ENCODE measurements around the gene SLC7A8. TPM values are rescaled to one million over a fixed set of nuclear protein-coding genes. Genes with fewer than 3 reads are reported as not detected.
"Not testable (repeated sequence)": the region's sequence is repeated elsewhere in the genome, so short reads cannot be mapped to it uniquely, and the experiment has no call there.

SLC7A8 gene
- total RNA-seq, 1 donor from 2014 or later: not detected

DNA sequence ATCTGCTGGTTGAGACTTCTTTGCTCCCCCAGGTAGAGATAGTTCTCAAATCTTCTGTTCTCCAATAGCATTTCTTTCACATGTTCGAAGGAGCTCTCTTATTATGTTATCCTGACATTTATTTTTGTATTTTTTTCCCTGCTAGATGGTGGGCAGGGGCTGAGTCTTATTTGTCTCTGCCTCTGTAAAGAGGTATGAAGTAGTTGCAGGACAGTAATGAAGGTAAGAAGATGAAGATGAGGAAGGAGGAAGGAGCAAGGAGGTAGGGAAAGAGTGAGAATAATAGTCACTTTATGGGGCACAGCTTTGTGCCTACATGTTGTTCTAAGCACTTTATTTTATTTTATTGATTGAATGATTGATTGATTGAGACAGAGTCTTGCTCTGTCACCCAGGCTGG lies 73.7 kb downstream of the SLC7A8 start:
- Mint-ChIP-seq H3K36me3 (ENCODE audit: low read depth) (no peaks in the 10 kb centered on the region), H3K4me1 (ENCODE audit: low read depth) (peaks cover 6% of the 10 kb centered on the region), H3K27ac (no peak overlapping the region), H3K27me3 (ENCODE audit: insufficient read depth) (peaks cover 7% of the 10 kb centered on the region), H3K9me3 (no peaks in the 10 kb centered on the region), H3K4me3 (no peak overlapping the region)
- no peak for DNase-seq (ENCODE audit: low spot score)
- intact Hi-C loops (cut with micrococcal nuclease): loop anchor here (1.0 kb wide), 1 partner anchor 32 kb away; no protein-coding TSS in a partner anchor

DNA sequence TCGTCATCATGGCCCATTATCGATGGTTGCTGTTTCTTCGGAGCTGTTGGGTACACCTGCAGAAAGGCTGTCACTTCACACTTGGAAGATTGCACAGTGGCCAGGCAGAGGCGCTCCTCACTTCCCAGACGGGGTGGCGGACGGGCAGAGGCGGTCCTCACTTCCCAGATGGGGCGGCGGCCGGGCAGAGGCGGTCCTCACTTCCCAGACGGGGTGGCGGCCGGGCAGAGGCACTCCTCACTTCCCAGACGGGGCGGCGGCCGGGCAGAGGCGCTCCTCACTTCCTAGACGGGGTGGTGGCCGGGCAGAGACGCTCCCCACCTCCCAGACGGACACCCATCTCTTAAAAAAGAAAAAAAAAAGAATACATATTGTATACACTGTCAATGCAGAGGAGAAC lies 75.3 kb downstream of the SLC7A8 start:
- H3K9me3 Mint-ChIP-seq; DNase-seq (ENCODE audit: low spot score); H3K27ac Mint-ChIP-seq; H3K36me3 Mint-ChIP-seq (ENCODE audit: low read depth); H3K4me1 Mint-ChIP-seq (ENCODE audit: low read depth); H3K4me3 Mint-ChIP-seq; intact Hi-C loops (cut with micrococcal nuclease): not testable (repeated sequence)
- peaks cover 13% of the 10 kb centered on the region for H3K27me3 Mint-ChIP-seq (ENCODE audit: insufficient read depth)

DNA sequence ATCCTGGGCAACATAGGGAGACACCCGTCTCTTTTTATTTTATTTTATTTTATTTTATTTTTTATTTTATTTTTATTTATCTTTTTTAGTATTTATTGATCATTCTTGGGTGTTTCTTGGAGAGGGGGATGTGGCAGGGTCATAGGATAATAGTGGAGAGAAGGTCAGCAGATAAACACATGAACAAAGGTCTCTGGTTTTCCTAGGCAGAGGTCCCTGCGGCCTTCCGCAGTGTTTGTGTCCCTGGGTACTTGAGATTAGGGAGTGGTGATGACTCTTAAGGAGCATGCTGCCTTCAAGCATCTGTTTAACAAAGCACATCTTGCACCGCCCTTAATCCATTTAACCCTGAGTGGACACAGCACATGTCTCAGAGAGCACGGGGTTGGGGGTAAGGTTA lies 75.8 kb downstream of the SLC7A8 start:
- peaks cover 17% of the 10 kb centered on the region for H3K27me3 Mint-ChIP-seq (ENCODE audit: insufficient read depth)
- intact Hi-C loops (cut with micrococcal nuclease); DNase-seq (ENCODE audit: low spot score); H3K4me3 Mint-ChIP-seq; H3K9me3 Mint-ChIP-seq; H3K27ac Mint-ChIP-seq; H3K4me1 Mint-ChIP-seq (ENCODE audit: low read depth); H3K36me3 Mint-ChIP-seq (ENCODE audit: low read depth): not testable (repeated sequence)

DNA sequence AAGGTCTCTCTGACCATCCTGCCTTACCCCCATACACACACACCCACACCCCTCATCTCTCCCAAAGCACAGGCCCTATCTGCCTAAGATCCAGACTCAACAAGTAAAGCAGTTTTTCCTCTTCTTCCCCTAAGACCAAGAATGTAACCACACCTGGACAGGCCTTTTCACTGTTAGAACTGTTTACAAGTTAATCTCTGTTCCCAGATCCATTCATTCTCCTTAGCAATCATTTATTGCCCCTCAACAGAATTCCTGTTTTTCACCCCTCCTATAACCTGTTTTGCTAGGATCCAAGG lies 76.8 kb downstream of the SLC7A8 start:
- Mint-ChIP-seq H3K4me1 (ENCODE audit: low read depth) (no peaks in the 10 kb centered on the region), H3K36me3 (ENCODE audit: low read depth) (no peaks in the 10 kb centered on the region), H3K4me3 (no peak overlapping the region), H3K27me3 (ENCODE audit: insufficient read depth) (peaks cover 17% of the 10 kb centered on the region), H3K27ac (no peak overlapping the region), H3K9me3 (no peaks in the 10 kb centered on the region)
- intact Hi-C loops (cut with micrococcal nuclease): no loop called here
- DNase-seq (ENCODE audit: low spot score): no peak

DNA sequence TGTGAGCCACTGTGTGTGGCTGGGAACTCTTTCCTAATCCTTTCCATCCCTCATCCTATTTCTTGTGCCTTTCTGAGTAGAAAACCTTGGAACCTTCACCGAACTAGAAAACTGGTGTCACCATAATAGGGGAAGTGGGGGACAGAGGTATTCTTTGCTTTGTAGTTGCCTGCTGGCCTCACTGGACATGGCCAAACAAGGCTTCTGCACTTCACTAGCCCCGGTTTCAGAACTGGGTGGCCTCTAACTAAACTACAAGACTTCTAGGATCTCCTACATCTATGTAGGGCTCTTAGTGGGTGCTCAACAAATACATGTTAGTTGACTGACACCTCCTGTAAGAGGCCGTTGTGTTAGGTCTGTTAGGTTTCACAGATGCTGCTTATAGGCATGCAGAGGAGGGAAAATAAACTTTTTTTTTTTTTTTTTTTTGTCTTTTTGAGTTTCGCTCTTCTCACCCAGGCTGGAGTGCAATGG lies 78.1 kb downstream of the SLC7A8 start:
- intact Hi-C loops (cut with micrococcal nuclease): no loop called here
- Mint-ChIP-seq H3K4me1 (ENCODE audit: low read depth) (no peaks in the 10 kb centered on the region), H3K36me3 (ENCODE audit: low read depth) (no peaks in the 10 kb centered on the region), H3K9me3 (no peaks in the 10 kb centered on the region), H3K27ac (no peak overlapping the region), H3K4me3 (no peak overlapping the region), H3K27me3 (ENCODE audit: insufficient read depth) (peaks cover 17% of the 10 kb centered on the region)
- DNase-seq (ENCODE audit: low spot score): no peak

DNA sequence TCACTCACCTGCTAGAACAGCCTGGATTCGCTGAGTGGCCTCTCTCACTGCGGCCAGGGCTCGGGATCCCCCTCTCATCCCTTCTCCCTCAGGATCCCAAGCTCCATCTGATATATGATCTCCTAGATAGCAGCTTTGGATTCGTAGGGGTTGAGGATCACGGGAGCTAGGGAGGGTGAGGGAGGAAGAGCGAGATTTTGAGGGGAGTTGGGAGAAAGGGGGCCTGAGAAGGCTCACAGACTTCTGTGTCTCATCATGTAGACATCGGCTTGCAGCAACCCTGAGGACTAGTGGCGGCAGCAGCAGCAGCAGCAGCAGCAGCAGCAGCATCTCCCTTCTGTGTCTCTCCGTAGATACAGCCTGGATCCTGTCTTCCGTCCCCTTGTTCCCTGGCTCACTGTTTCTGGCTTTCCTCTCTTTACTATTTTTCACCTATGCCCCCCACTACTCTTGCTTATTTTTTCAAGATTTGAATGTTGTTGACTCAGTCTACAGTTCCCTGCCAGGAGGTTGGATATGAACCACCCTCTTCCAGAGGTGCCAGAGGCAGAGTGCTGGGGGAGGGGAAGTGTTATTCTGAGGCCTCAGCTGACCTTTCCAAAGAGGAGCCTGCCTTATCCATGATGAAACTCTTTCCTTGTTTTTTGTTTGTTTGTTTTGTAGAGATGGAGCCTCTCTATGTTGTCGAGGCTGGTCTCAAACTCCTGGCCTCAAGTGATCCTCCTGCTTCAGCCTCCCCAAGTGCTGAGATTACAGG lies 78.7 kb downstream of the SLC7A8 start, which contains the start of gene CIROP:
Gene CIROP (minus strand): TSS at position 399 of the 757 bp plus-strand sequence. CDS start 69 bp downstream, at position 330.
- intact Hi-C loops (cut with micrococcal nuclease): no loop called here
- Mint-ChIP-seq H3K27me3 (ENCODE audit: insufficient read depth) (peaks cover 17% of the 10 kb centered on the region), H3K27ac (no peak within 1 kb of the TSS), H3K9me3 (no peaks in the 10 kb centered on the region), H3K36me3 (ENCODE audit: low read depth) (no peaks in the 10 kb centered on the region), H3K4me1 (ENCODE audit: low read depth) (no peaks in the 10 kb centered on the region), H3K4me3 (no peak within 1 kb of the TSS)
- DNase-seq (ENCODE audit: low spot score): no peak

DNA sequence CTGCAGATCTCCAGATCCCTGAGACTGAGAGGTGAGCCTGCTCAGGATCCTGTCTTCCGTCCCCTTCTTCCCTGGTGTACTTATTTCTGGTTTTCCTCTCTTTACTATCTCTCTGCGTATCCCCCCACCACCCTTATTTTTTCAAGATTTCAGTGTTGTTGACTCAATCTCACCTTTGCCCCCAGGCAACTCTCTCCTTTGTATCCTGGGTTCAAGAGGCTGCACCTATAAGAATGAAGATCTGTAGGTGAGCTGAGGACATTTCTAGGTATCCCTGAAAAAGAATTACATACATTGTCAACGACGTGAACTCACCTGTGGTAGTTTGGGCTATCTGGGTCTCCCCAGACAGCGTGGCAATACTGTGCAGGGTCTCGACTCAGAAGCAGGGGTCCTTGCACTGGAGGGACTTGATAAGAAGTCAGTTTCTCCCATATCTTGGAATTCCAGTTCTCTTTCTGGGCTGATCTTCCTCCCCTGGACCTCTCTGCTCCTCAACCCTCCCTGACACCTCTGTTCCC lies 79.3 kb downstream of the SLC7A8 start:
- DNase-seq (ENCODE audit: low spot score): no peak
- Mint-ChIP-seq H3K9me3 (no peaks in the 10 kb centered on the region), H3K4me1 (ENCODE audit: low read depth) (no peaks in the 10 kb centered on the region), H3K27me3 (ENCODE audit: insufficient read depth) (peaks cover 15% of the 10 kb centered on the region), H3K27ac (no peak overlapping the region), H3K4me3 (no peak overlapping the region), H3K36me3 (ENCODE audit: low read depth) (peaks cover 5% of the 10 kb centered on the region)
- intact Hi-C loops (cut with micrococcal nuclease): no loop called here

DNA sequence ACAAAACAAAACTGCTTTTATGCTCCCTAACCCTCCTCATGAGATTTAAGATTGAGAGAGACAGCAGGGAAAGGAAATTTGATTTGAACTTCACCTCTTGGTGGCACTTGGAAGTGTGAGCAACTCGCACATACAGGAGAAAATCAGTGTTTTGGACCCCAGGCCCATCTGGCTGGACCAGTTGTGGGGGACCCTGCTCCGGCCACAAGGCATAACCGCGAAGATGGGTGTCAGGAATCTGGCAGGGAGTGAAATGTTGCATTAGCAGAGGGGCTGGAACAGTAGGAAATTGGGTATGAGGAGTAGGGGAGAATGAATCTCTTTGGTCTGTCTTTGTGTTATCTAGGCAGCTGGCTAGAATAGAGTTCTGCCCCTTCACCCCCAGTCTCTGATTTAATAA lies 79.9 kb downstream of the SLC7A8 start:
- Mint-ChIP-seq H3K36me3 (ENCODE audit: low read depth) (peaks cover 9% of the 10 kb centered on the region), H3K9me3 (no peaks in the 10 kb centered on the region), H3K4me1 (ENCODE audit: low read depth) (no peaks in the 10 kb centered on the region), H3K27ac (no peak overlapping the region), H3K27me3 (ENCODE audit: insufficient read depth) (peaks cover 14% of the 10 kb centered on the region), H3K4me3 (no peak overlapping the region)
- intact Hi-C loops (cut with micrococcal nuclease): no loop called here
- no peak for DNase-seq (ENCODE audit: low spot score)

DNA sequence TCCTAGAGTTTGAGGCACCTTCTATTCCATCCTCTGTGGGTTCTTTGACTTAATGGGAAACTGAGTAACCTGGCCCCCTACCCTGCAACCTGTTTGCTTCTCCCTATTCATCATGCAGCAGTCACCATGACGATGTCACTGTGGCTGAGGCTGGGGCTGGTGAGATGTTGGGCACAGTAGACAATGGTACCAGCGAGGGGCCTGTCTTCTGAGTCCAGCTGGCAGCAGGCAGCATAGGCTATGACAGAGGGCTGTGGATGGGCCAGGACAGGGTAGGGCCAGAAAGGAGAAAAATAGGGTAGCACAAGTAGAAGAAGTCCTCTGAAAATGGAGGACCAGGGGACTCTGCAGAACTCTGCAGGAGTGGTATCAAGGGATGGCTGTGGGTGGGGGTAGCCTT lies 80.7 kb downstream of the SLC7A8 start:
- Mint-ChIP-seq H3K27ac (no peak overlapping the region), H3K4me3 (no peak overlapping the region), H3K36me3 (ENCODE audit: low read depth) (peaks cover 15% of the 10 kb centered on the region), H3K27me3 (ENCODE audit: insufficient read depth) (peaks cover 14% of the 10 kb centered on the region), H3K4me1 (ENCODE audit: low read depth) (peaks cover under 1% of the 10 kb centered on the region), H3K9me3 (no peaks in the 10 kb centered on the region)
- DNase-seq (ENCODE audit: low spot score): no peak
- intact Hi-C loops (cut with micrococcal nuclease): no loop called here

DNA sequence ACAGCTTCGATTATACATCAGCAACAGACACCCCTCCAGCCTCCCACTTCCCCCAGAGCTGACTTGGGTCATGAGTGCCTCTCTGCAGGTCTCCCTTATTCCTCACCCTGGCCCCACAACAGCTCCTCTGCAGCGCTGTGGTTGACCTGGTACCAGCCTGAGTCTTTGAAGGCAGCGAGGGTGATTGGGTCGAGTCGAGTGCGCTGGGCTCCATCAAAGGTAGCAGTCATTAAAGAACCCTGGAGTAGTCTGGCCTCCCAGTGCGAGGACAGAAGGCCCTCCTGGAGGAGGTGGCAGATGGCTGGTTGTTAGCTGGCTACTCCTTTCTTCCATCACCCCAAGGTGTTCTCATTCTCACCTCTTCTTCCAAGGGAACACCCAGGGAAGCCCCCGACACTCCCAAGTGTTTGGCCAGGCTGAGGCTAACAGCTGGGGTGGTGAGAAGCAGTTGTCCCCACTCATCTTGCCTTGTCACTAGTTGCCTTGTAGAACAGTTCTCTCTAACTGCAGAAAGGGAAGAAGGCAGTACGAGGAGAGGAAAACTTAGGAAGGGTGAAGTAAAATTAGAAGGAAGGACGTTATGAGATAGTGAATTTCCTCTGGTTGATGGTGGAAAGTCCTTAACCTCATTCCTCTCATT lies 81.4 kb downstream of the SLC7A8 start:
- Mint-ChIP-seq H3K27ac (no peak overlapping the region), H3K27me3 (ENCODE audit: insufficient read depth) (peaks cover 14% of the 10 kb centered on the region), H3K9me3 (no peaks in the 10 kb centered on the region), H3K4me3 (no peak overlapping the region), H3K4me1 (ENCODE audit: low read depth) (peaks cover 7% of the 10 kb centered on the region), H3K36me3 (ENCODE audit: low read depth) (peaks cover 21% of the 10 kb centered on the region)
- no peak for DNase-seq (ENCODE audit: low spot score)
- intact Hi-C loops (cut with micrococcal nuclease): no loop called here

DNA sequence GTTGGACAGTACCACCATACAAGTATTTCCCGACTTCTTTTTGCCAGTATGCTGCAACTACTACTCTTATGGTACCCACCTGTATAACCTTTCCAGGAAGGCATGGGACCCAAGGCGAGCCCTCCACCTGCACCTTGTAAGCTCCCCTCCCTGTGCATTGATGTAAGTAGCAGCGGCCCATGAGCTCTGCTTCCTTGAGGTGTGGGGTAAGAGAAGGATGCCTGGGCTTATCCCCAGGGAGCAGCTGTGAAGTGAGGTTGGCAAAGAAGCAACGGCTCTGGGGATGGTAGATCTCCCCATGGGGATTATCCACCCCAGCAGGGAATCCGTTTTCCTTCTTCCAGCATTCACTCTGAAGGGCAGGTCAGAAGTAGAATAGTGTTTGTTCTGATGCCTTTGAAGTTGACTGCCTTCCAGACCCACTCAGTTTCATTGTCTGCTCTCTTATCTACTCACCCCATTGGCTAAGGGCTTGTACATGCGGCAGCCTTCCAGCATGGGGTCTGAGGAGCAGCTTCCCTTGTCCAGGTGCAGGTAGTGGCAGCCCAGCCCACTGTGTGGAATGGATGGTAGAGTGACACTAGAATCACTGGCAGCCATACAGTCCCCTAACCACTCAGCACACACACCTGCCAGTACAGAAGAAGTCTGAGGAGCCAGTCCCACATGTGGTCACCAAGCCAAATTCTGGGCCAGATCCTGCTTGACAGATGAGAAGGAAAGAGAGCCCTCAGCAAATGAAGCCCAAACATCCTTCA lies 82.1 kb downstream of the SLC7A8 start:
- H3K4me3 Mint-ChIP-seq: no peak overlapping the region
- intact Hi-C loops (cut with micrococcal nuclease): no loop called here
- H3K27me3 Mint-ChIP-seq (ENCODE audit: insufficient read depth): peaks cover 14% of the 10 kb centered on the region
- peaks cover 14% of the 10 kb centered on the region for H3K4me1 Mint-ChIP-seq (ENCODE audit: low read depth)
- peaks cover 24% of the 10 kb centered on the region for H3K36me3 Mint-ChIP-seq (ENCODE audit: low read depth)
- H3K9me3 Mint-ChIP-seq: no peaks in the 10 kb centered on the region
- DNase-seq (ENCODE audit: low spot score): no peak
- H3K27ac Mint-ChIP-seq: no peak overlapping the region

DNA sequence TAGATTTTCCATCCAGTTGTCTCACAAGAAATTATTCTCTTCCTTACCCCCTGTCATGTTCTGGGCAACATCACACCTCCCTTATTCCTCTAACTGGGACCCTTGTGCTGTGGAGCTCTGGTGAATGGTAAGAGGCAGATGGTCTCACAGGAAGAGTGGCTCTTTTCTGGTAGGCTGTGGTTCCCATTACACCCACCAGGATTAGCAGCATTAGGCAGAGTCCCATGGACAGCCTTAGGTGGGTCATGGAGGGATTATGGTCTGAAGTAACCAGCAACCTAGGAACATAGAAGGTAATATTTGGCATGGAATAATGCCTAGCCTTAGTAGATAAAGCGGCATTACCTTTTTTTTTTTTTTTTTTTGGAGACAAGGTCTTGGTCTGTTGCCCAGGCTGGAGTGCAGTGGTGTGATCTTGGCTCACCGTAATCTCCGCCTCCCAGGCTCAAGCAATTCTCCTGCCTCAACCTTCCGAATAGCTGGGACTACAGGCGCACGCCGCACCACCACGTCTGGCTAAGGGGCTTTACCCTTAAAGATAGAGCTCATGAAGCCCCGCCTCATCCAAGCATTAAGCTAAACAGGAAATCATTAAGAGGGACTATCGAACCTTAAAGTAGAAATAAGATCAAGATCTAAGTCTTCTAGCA lies 84.1 kb downstream of the SLC7A8 start:
- Mint-ChIP-seq H3K4me3 (no peak overlapping the region), H3K9me3 (no peaks in the 10 kb centered on the region), H3K4me1 (ENCODE audit: low read depth) (peaks cover 15% of the 10 kb centered on the region), H3K27me3 (ENCODE audit: insufficient read depth) (peaks cover 14% of the 10 kb centered on the region), H3K27ac (no peak overlapping the region), H3K36me3 (ENCODE audit: low read depth) (peaks cover 24% of the 10 kb centered on the region)
- intact Hi-C loops (cut with micrococcal nuclease): loop anchor here (10.0 kb wide), 2 partner anchors 515 to 1135 kb away; partner anchors contain the start of genes DAD1, GMPR2 and NEDD8
- no peak for DNase-seq (ENCODE audit: low spot score)
